ENCODE results near the gene LTB. TPM values are rescaled to one million over a fixed set of nuclear protein-coding genes. Genes with fewer than 3 reads are reported as not detected.
A peak's percentile ranks its signal among the peaks of the same experiment; 100 is the strongest.

LTB gene
- total RNA-seq, 2 donors from 2014 or later: not detected

GRCh38 chr6:31614684-31615578 lies 32.7 kb upstream of the LTB start, which contains the start of gene AIF1:
Gene AIF1, plus strand, starts transcription at chr6:31615234. Its CDS starts 96 bp downstream, at chr6:31615330.
- no peak for DNase-seq (ENCODE audit: low spot score)
- Histone ChIP-seq H3K4me3 (peak within 1 kb of the TSS in 1 of 2 donors; percentile 22), H3K36me3 (no peaks in the 10 kb centered on the region), H3K27me3 (no peaks in the 10 kb centered on the region), H3K27ac (peak within 1 kb of the TSS in 1 of 2 donors; percentile 40), H3K4me1 (no peaks in the 10 kb centered on the region), H3K9me3 (no peaks in the 10 kb centered on the region)
- no peak for TF ChIP-seq CTCF (IDR thresholded peaks at IDR 0.05)

- no peaks in the 10 kb centered on the region for H3K36me3 ChIP-seq
- no peaks in the 10 kb centered on the region for H3K4me1 ChIP-seq
- H3K27me3 ChIP-seq: no peaks in the 10 kb centered on the region
- H3K4me3 ChIP-seq: no peak overlapping the region
- H3K27ac ChIP-seq: no peak overlapping the region
- no peak for DNase-seq (ENCODE audit: low spot score)
- no peak for TF ChIP-seq CTCF (IDR thresholded peaks at IDR 0.05)
- H3K9me3 ChIP-seq: no peaks in the 10 kb centered on the region
These were observed 31.9 kb upstream of the LTB start for GRCh38 chr6:31614075-31614619.

GRCh38 chr6:31610968-31611367 lies 28.7 kb upstream of the LTB start:
- Histone ChIP-seq H3K9me3 (no peaks in the 10 kb centered on the region), H3K4me1 (no peaks in the 10 kb centered on the region), H3K4me3 (no peak overlapping the region), H3K27ac (no peak overlapping the region), H3K27me3 (no peaks in the 10 kb centered on the region), H3K36me3 (no peaks in the 10 kb centered on the region)
- no peak for DNase-seq (ENCODE audit: low spot score)
- TF ChIP-seq CTCF (IDR thresholded peaks at IDR 0.05): no peak

- H3K9me3 ChIP-seq: no peaks in the 10 kb centered on the region
- H3K27ac ChIP-seq: no peak overlapping the region
- H3K4me1 ChIP-seq: no peaks in the 10 kb centered on the region
- no peak overlapping the region for H3K4me3 ChIP-seq
- no peak for DNase-seq (ENCODE audit: low spot score)
- no peak for TF ChIP-seq CTCF (IDR thresholded peaks at IDR 0.05)
- H3K36me3 ChIP-seq: no peaks in the 10 kb centered on the region
- no peaks in the 10 kb centered on the region for H3K27me3 ChIP-seq
These were observed 27.5 kb upstream of the LTB start for GRCh38 chr6:31609519-31610406.

- Histone ChIP-seq H3K36me3 (no peaks in the 10 kb centered on the region), H3K27me3 (no peaks in the 10 kb centered on the region), H3K27ac (no peak overlapping the region), H3K9me3 (no peaks in the 10 kb centered on the region), H3K4me3 (no peak overlapping the region), H3K4me1 (no peaks in the 10 kb centered on the region)
- no peak for TF ChIP-seq CTCF (IDR thresholded peaks at IDR 0.05)
- no peak for DNase-seq (ENCODE audit: low spot score)
These were observed 25.1 kb upstream of the LTB start for GRCh38 chr6:31607317-31607716.

Measured in right atrium auricular region (tissue), 2 donors.